H1 (cell line): ENCODE measurements around the gene SLC15A3. TPM values are rescaled to one million over a fixed set of nuclear protein-coding genes. Genes with fewer than 3 reads are reported as not detected.

Source experiments
- CTCF ChIA-PET: fragments of 300-600 bp; sonication (Branson Sonifier 250); formaldehyde crosslinking; loops from one replicate; lab custom pipeline; 2021; ENCODE audit not compliant: partially characterized antibody; lab: Charles Lee
- POLR2A ChIA-PET: fragments of 300-600 bp; sonication (Branson Sonifier 250); formaldehyde crosslinking; loops from one replicate; lab custom pipeline; 2021; ENCODE audit warnings: inconsistent platforms; ENCODE audit not compliant: partially characterized antibody; lab: Charles Lee
- DNase-seq, 2 experiments: peaks; one replicate each; pipeline versions ENCODE4 v3.0.0 to v3.0.0-alpha.2; 2010 to 2022; ENCODE audit warnings: low spot score in 2 of 2, low read depth in 1 of 2, mixed read lengths in 1 of 2
- FAIRE-seq: peaks from 2 replicates; lab custom pipeline; 2011; peaks lifted over from hg19 to GRCh38; lab: Jason Lieb, UNC
- H2AFZ ChIP-seq: 2 replicates; pipeline ENCODE4 v1.8.1; 2012; ENCODE audit warnings: low read length, inconsistent platforms
- H2AK5ac ChIP-seq: 2 replicates; pipeline ENCODE4 v1.6.1; 2013; ENCODE audit warnings: low read depth, low read length
- H2BK120ac ChIP-seq: replicated peaks from 2 replicates; pipeline ENCODE3; 2013; ENCODE audit warnings: low read depth, low read length, inconsistent platforms
- H2BK12ac ChIP-seq: 2 replicates; pipeline ENCODE4 v1.6.1; 2013; ENCODE audit warnings: low read depth, low read length
- H2BK15ac ChIP-seq: 2 replicates; pipeline ENCODE4 v1.6.1; 2013; ENCODE audit warnings: low read length
- H2BK20ac ChIP-seq: 2 replicates; pipeline ENCODE4 v1.6.1; 2013; ENCODE audit warnings: low read length
- H2BK5ac ChIP-seq: 2 replicates; pipeline ENCODE4 v1.6.1; 2013; ENCODE audit warnings: low read depth, low read length
- H3K14ac ChIP-seq: 2 replicates; pipeline ENCODE4 v1.6.1; 2013; ENCODE audit warnings: inconsistent platforms; ENCODE audit not compliant: insufficient read length
- H3K18ac ChIP-seq: 2 replicates; pipeline ENCODE4 v1.6.1; 2013; ENCODE audit warnings: low read length; ENCODE audit errors: extremely low read depth
- H3K23ac ChIP-seq: 2 replicates; pipeline ENCODE4 v1.6.1; 2013; ENCODE audit warnings: inconsistent platforms; ENCODE audit not compliant: insufficient read length
- H3K23me2 ChIP-seq: 2 replicates; pipeline ENCODE4 v1.6.1; 2013; ENCODE audit warnings: low read depth, low read length
- H3K27ac ChIP-seq: 2 replicates; pipeline ENCODE4 v1.6.1; 2011; ENCODE audit warnings: low read depth, low read length, inconsistent platforms
- H3K27me3 ChIP-seq, 4 experiments: replicated peaks in 1 of 4; 1 replicate in 1 of 4; 2 replicates in 3 of 4; pipeline versions ENCODE4 v1.6.1 to v1.8.1; 2011 to 2013; ENCODE audit warnings: low read length in 3 of 4, mild to moderate bottlenecking in 3 of 4, inconsistent platforms in 2 of 4, mixed read lengths in 2 of 4, moderate library complexity in 1 of 4; ENCODE audit not compliant: control insufficient read depth in 3 of 4, insufficient read depth in 3 of 4; ENCODE audit errors: extremely low read depth in 1 of 4
- H3K36me3 ChIP-seq, 4 experiments: 2 replicates each; pipeline versions ENCODE4 v1.6.1 to v1.8.1; 2011 to 2013; ENCODE audit warnings: mild to moderate bottlenecking in 4 of 4, low read length in 3 of 4, moderate library complexity in 2 of 4, control low read depth in 1 of 4, inconsistent platforms in 1 of 4; ENCODE audit not compliant: insufficient read depth in 4 of 4, control insufficient read depth in 2 of 4
- H3K4ac ChIP-seq: replicated peaks from 2 replicates; pipeline ENCODE3; 2013; ENCODE audit warnings: low read length, low read depth, mixed read lengths, inconsistent platforms; ENCODE audit not compliant: insufficient read length
- H3K4me1 ChIP-seq, 4 experiments: replicated peaks in 1 of 4; 1 replicate in 1 of 4; 2 replicates in 3 of 4; pipeline versions ENCODE4 v1.6.1 to v1.8.1; 2011 to 2013; ENCODE audit warnings: low read length in 3 of 4, inconsistent platforms in 2 of 4, mixed read lengths in 1 of 4; ENCODE audit not compliant: insufficient read depth in 4 of 4, control insufficient read depth in 3 of 4
- H3K4me2 ChIP-seq, 2 experiments: 2 replicates each; pipeline versions ENCODE4 v1.6.1 to v1.8.1; 2011 to 2013; ENCODE audit warnings: low read depth in 2 of 2, low read length in 2 of 2, control low read depth in 1 of 2, inconsistent platforms in 1 of 2, mild to moderate bottlenecking in 1 of 2; ENCODE audit not compliant: insufficient read depth in 1 of 2
- H3K4me3 ChIP-seq, 4 experiments: fragments of 200-600, 300-600 bp in 1 of 4; sonication (generic), shearing (Covaris generic), sonication (Bioruptor Twin) in 1 of 4; 2 replicates each; pipeline versions ENCODE4 v1.5.1 to v1.8.1; 2011 to 2016; ENCODE audit warnings: low read length in 4 of 4, low read depth in 3 of 4, control low read depth in 2 of 4, inconsistent platforms in 2 of 4, mild to moderate bottlenecking in 2 of 4, mixed read lengths in 1 of 4, moderate library complexity in 1 of 4; ENCODE audit not compliant: insufficient read depth in 2 of 4; ENCODE audit errors: extremely low read depth in 1 of 4
- H3K56ac ChIP-seq: replicated peaks from 2 replicates; pipeline ENCODE3; 2013; ENCODE audit warnings: low read depth, mild to moderate bottlenecking, mixed read lengths, low read length, inconsistent platforms; ENCODE audit not compliant: insufficient read length
- H3K79me1 ChIP-seq: 2 replicates; pipeline ENCODE4 v1.6.1; 2013; ENCODE audit warnings: low read depth, low read length, control low read depth
- H3K79me2 ChIP-seq, 2 experiments: 2 replicates each; pipeline versions ENCODE4 v1.6.1 to v1.8.1; 2012 to 2013; ENCODE audit warnings: low read length in 2 of 2, mild to moderate bottlenecking in 2 of 2, inconsistent platforms in 1 of 2; ENCODE audit not compliant: insufficient read depth in 2 of 2, control insufficient read depth in 1 of 2
- H3K9ac ChIP-seq, 4 experiments: replicated peaks in 1 of 4; 1 replicate in 1 of 4; 2 replicates in 3 of 4; pipeline versions ENCODE4 v1.6.1 to v1.8.1; 2011 to 2013; ENCODE audit warnings: low read depth in 3 of 4, low read length in 3 of 4, control low read depth in 2 of 4, mild to moderate bottlenecking in 2 of 4, moderate library complexity in 2 of 4, inconsistent platforms in 1 of 4; ENCODE audit errors: extremely low read depth in 1 of 4
- H3K9me3 ChIP-seq, 2 experiments: 2 replicates each; pipeline versions ENCODE4 v1.6.1 to v1.8.1; 2012 to 2013; ENCODE audit warnings: mild to moderate bottlenecking in 2 of 2, moderate library complexity in 2 of 2, control low read depth in 1 of 2, inconsistent platforms in 1 of 2, low read depth in 1 of 2, low read length in 1 of 2, mixed read lengths in 1 of 2; ENCODE audit not compliant: insufficient read depth in 2 of 2
- H4K20me1 ChIP-seq, 2 experiments: replicated peaks in 1 of 2; 2 replicates each; pipeline versions ENCODE3 to v1.8.1; 2011 to 2013; ENCODE audit warnings: inconsistent platforms in 2 of 2, low read length in 2 of 2, mild to moderate bottlenecking in 1 of 2; ENCODE audit not compliant: insufficient read depth in 2 of 2, control insufficient read depth in 1 of 2
- H4K5ac ChIP-seq: 2 replicates; pipeline ENCODE4 v1.6.1; 2013; ENCODE audit warnings: low read length, low read depth, mixed read lengths, inconsistent platforms; ENCODE audit not compliant: insufficient read length
- H4K8ac ChIP-seq: 2 replicates; pipeline ENCODE4 v1.8.0; 2013; ENCODE audit warnings: mild to moderate bottlenecking, moderate library complexity, low read length, inconsistent platforms; ENCODE audit not compliant: insufficient read depth; ENCODE audit errors: extremely low read depth
- H4K91ac ChIP-seq: replicated peaks from 2 replicates; pipeline ENCODE3; 2013; ENCODE audit warnings: low read length, mixed read lengths, inconsistent platforms; ENCODE audit not compliant: insufficient read length
- CTCF ChIP-seq, 3 experiments: IDR thresholded peaks; 1 replicate in 2 of 3; 2 replicates in 1 of 3; pipeline versions ENCODE4 v1.5.1 to v1.6.1; 2011; ENCODE audit warnings: low read length in 3 of 3, mild to moderate bottlenecking in 3 of 3, inconsistent platforms in 2 of 3, low read depth in 1 of 3, moderate library complexity in 1 of 3; ENCODE audit not compliant: insufficient read depth in 1 of 3; ENCODE audit errors: control extremely low read depth in 1 of 3
- MAX ChIP-seq: IDR thresholded peaks from 2 replicates; pipeline ENCODE4 v1.6.1; 2012; ENCODE audit warnings: inconsistent platforms
- RAD21 ChIP-seq, 2 experiments: IDR thresholded peaks in 1 of 2; conservative IDR thresholded peaks in 1 of 2; 2 replicates each; pipeline ENCODE4 v1.6.1; 2011; ENCODE audit warnings: low read depth in 2 of 2, low read length in 2 of 2, improper control_type of control experiment in 1 of 2, inconsistent platforms in 1 of 2, mild to moderate bottlenecking in 1 of 2, moderate library complexity in 1 of 2
- RBBP5 ChIP-seq: IDR thresholded peaks from 2 replicates; pipeline ENCODE4 v1.7.1; 2012; ENCODE audit warnings: low read depth, mild to moderate bottlenecking, inconsistent platforms, low read length, moderate library complexity, borderline replicate concordance
- SP4 ChIP-seq: IDR thresholded peaks from 2 replicates; pipeline ENCODE4 v1.6.1; 2012; ENCODE audit warnings: low read length, inconsistent platforms
- TEAD4 ChIP-seq: IDR thresholded peaks from 2 replicates; pipeline ENCODE4 v1.6.1; 2012; ENCODE audit warnings: low read depth, low read length, inconsistent platforms, mixed read lengths
- YY1 ChIP-seq: IDR thresholded peaks from 2 replicates; pipeline ENCODE4 v1.6.1; 2011; ENCODE audit warnings: low read depth, mild to moderate bottlenecking, low read length
- WGBS, 2 experiments: shearing (Covaris generic) in 1 of 2; methylation state at CpG; one replicate each; pipeline versions ENCODE4 v1.1.6 to v1.1.7; 2013 to 2015; ENCODE audit warnings: low lambda C conversion rate in 2 of 2, mixed read lengths in 2 of 2, inconsistent platforms in 1 of 2, low coverage in 1 of 2, missing lambda C conversion rate in 1 of 2; ENCODE audit not compliant: insufficient replicate concordance in 2 of 2, insufficient coverage in 1 of 2, insufficient read length in 1 of 2; ENCODE audit errors: extremely low coverage in 1 of 2, missing lambda C conversion rate in 1 of 2; 5-methylcytosine and 5-hydroxymethylcytosine counted together
- polyA plus RNA-seq, 7 experiments: library from polyadenylated mRNA; depleted of rRNA in 3 of 7; stranded (reverse) in 5 of 7; unstranded in 2 of 7; fragments of >200 nt in 5 of 7; fragments of 200-250 nt in 2 of 7; gene quantifications; 1 replicate in 5 of 7; 2 replicates in 1 of 7; 4 replicates in 1 of 7; pipeline versions ENCODE4 v1.2.1 to v1.2.3, GENCODE V29; 2011 to 2013; ENCODE audit warnings: missing spikeins in 2 of 7, mixed read lengths in 2 of 7
- total RNA-seq: library from RNA; stranded (reverse); fragmentation: NEBNext Ultra II Directional; extraction: Animal tissue kit (Norgen Biotek cat#: 25700); gene quantifications from 2 replicates; pipeline ENCODE4 v1.2.1, GENCODE V29; 2021

Gene SLC15A3
- total and polyA plus RNA-seq, 2 of the 8 experiments (the other 6 are each of a cell fraction or from before 2014, with no cell fraction given) = 25.8 to 31.0 TPM

GRCh38 chr11:60981515-60981914 is 29.5 kb upstream of the SLC15A3 start:
- no peak overlapping the region for H2AK5ac ChIP-seq
- H2BK120ac ChIP-seq = no peak overlapping the region
- no peaks in the 10 kb centered on the region for H4K20me1 ChIP-seq
- H3K79me2 ChIP-seq = no peaks in the 10 kb centered on the region
- no peak overlapping the region for H3K14ac ChIP-seq
- no peaks in the 10 kb centered on the region for H3K4me1 ChIP-seq
- TF ChIP-seq TEAD4 (no peak), SP4 (no peak), RBBP5 (no peak), MAX (no peak), CTCF (IDR thresholded peaks at IDR 0.05; ENCODE audit: control extremely low read depth in 1 of 3, insufficient read depth in 1 of 3, low read depth in 1 of 3, low read length in 3 of 3) (no peak), RAD21 (IDR thresholded peaks at IDR 0.05 in 1 of 2, conservative IDR thresholded peaks at IDR 0.05 in 1 of 2; ENCODE audit: low read depth in 2 of 2, low read length in 2 of 2) (no peak), YY1 (peak; percentile 83)
- TF ChIP-seq, all 59 proteins: peak for 1
- 0 out of 2 replicates have a peak overlapping the region, but pooled peaks have one; percentile 44 for H2AFZ ChIP-seq
- no peak overlapping the region for H2BK5ac ChIP-seq
- no peak overlapping the region for H3K56ac ChIP-seq
- no peak overlapping the region for H2BK15ac ChIP-seq
- H2BK12ac ChIP-seq = no peak overlapping the region
- no peak overlapping the region for H3K23ac ChIP-seq
- H3K27me3 ChIP-seq = no peaks in the 10 kb centered on the region; a peak in 1 of 7 replicates
- ChIA-PET POLR2A (no interaction called here), CTCF (interaction anchor here (1.0 to 2.0 kb wide), 4 partner anchors 10 to 147 kb away, joined by 3 to 9 read pairs (median 4); partner anchors contain the start of gene CD6)
- no peak for DNase-seq
- FAIRE-seq = no peak
- no peak overlapping the region for H4K91ac ChIP-seq
- H3K23me2 ChIP-seq = no peaks in the 10 kb centered on the region
- H4K5ac ChIP-seq = no peak overlapping the region
- H3K4me3 ChIP-seq = no peak overlapping the region
- H3K9ac ChIP-seq = no peak overlapping the region
- no peak overlapping the region for H3K18ac ChIP-seq
- H2BK20ac ChIP-seq = no peak overlapping the region
- H4K8ac ChIP-seq = no peak overlapping the region
- no peak overlapping the region for H3K27ac ChIP-seq
- no peak overlapping the region for H3K4ac ChIP-seq
- H3K9me3 ChIP-seq = no peaks in the 10 kb centered on the region
- WGBS, 2 experiments = 87% methylated on average over 11 of the region's 12 CpGs; no CpG with 5 or more reads in 1 of the 2 experiments
- H3K79me1 ChIP-seq = no peaks in the 10 kb centered on the region
- no peak overlapping the region for H3K4me2 ChIP-seq
- H3K36me3 ChIP-seq = no peaks in the 10 kb centered on the region
